ENCODE results near the gene FLVCR1.

GRCh38 chr1:212903664-212904063 is 45.6 kb downstream of the FLVCR1 start:
- no peak for TF ChIP-seq CTCF (conservative IDR thresholded peaks at IDR 0.05; ENCODE audit: low read length)
- no peak for TF ChIP-seq EZH2phosphoT487 (IDR thresholded peaks at IDR 0.05; ENCODE audit: borderline replicate concordance, low read depth, low read length)
